ENCODE data around the gene TBC1D21.
"Not testable (repeated sequence)": the region's sequence is repeated elsewhere in the genome, so short reads cannot be mapped to it uniquely, and the experiment has no call there.

- not testable (repeated sequence) for TF ChIP-seq CTCF, POLR2A (IDR thresholded peaks at IDR 0.05)
Measured at GRCh38 chr15:73938516-73938915, 65.2 kb downstream of the TBC1D21 start.
